DMS153 treated with DMSO at 0.1 percent for 48 hours (cell line): ENCODE measurements around the gene EPS8.

ENCODE experiments used
- DNase-seq: peaks from one replicate; lab custom pipeline; 2025; ENCODE audit not compliant: unreplicated experiment; lab: John Stamatoyannopoulos, UW

EPS8 gene

DNA sequence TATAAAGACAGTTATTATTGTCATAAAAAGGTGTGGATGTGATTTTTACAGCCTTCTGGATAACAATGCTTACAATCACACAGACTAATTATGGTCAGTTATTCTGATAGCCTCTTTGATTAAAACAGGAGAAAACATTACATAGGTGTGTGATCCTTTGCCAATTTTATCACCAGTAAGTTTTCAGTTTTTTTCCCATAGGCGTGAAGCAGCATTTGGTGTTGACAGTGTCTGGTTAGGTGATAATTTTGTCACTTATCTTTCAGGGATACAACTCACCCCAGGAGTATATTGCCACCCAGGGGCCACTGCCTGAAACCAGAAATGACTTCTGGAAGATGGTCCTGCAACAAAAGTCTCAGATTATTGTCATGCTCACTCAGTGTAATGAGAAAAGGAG is 208.8 kb downstream of the EPS8 start:
- no peak for DNase-seq

DNA sequence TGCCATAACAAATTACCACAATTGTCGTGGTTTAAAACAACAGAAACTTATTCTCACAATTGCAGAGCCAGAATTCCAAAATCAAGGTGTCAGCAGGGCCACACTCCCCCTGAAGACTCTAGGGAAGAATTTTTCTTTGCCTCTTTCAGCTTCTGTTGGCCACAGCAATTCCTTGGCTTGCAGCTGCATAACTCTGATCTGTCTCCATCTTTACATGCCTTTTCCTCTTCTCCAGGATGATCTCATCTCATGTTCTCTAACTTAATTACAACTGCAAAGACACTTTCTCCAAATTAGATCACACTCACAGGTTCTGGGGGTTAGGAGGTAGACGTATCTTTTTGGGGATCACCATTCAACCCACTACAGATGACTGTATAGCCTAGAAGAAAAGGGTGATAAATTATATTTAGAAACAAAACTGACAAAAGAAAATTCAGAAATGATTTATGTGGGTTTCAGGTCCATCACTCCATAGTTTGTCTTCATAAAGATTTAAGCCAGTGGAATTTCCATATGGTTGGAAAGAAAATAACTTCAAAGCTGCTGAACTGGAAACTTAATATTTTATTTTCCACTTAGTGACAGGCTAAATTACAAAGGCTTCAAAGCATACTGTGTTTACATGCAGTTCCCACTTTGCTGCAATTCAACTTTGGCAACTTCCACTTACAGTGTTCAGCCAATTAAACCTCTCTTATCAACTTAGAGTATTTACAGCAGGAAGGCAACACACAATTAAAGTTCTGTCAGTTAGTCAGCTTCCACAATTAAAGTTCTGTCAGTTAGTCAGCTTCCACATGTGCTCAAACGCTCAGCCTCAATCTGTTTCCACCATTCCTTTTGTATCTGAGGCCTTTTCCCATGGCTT is 213.3 kb downstream of the EPS8 start:
- no peak for DNase-seq

DNA sequence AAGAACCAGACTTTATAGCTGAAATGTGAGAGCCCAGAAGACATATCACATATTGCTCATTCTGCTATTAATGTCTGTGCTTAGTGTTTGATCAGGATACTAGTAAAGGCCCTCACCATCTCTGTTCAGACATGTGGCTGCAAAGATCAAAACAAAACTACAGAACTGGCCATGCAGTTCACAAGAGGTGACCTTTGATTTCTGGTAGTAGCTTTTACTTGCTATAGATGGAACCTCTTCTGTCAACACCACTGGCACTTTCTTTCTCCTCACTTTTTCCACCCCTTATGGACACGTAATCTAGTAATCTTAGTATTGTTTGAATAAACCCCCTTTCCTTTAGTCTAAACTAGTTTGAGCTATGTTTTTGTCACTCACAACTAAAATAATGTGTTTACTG is 214.8 kb downstream of the EPS8 start:
- no peak for DNase-seq
